GM19035 (cell line): Measurements from ENCODE around the gene AFDN.

Experiments
- ATAC-seq: cut with Tn5 transposase; IDR thresholded peaks from one replicate; pipeline ENCODE4 v1.9.1; 2021; ENCODE audit not compliant: unreplicated experiment

AFDN gene

DNA sequence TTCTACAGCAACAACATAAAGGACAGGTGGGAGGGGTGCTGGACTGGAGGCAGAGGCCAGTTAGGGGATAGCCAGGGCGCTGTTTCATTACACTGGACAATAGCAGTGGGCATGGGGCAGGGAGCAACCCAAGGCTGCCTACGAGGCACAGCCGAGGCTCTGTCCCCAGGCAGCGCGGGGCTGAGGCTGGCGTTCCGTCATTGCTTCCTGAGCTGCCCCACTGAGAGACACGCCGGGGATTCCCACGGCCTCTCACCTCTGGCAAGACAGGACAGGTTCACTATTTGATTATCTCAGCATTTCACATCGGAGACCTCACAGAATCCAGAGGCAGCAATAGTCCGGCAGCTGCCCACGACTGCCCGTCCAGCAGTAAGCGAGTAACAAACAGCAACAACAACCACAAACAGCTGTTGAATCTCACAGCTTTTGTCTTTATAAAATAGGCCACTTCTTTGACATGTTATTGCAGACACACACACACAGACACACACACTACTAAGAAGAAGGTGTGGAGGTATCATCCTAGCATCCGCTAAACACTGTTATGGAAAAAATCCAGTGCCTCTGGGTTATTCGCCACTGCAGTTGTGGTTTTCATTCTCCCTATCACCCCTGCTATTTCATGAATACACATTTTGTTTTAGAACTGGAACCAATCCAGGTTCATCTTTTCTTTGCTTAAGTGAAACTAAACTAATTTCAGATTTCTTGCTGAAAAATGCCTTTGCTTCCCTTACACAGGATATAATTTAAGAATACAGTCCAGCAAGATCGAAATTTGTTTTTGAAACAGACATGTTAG is 190.2 kb downstream of the AFDN start:
- ATAC-seq = no peak

DNA sequence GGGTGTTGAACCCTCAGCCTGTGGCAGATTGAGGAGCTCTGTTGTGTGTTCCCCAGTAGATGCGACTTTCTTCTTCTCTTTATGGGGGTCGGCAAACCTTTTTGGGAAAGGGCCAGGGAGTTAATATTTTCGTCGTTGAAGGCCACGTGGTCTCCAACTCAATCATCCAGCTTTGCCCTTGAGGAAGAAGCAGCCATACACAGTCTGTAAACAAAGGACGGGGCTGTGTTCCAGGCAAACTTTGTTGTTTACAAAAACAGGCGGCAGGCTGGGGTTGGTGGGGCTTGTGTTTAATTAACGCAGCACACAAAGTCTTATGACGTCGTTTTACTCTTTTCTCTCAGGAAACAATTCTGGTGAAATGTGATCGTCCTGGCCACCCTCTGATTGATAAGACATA is 190.9 kb downstream of the AFDN start:
- ATAC-seq = no peak

DNA sequence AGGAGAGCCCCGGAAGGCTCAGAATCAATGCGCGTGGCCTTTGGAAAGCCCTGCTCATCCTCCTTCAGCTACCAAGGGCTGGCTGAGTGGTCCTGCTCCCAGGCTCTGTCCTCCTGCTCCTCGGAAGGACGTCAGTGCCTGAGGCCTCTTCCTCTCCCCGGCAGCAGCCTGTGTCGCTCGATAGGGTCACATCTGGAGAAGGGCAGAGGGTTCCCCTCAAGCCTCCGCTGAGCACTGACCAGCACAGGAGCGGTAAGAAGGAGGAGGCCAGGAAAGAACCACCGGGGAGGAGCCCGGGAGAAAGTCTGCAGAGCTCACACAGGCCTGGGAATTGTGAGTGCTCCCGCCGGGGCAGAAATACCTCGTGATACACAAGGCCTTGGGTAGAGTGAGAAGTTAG is 192.0 kb downstream of the AFDN start:
- ATAC-seq = no peak

DNA sequence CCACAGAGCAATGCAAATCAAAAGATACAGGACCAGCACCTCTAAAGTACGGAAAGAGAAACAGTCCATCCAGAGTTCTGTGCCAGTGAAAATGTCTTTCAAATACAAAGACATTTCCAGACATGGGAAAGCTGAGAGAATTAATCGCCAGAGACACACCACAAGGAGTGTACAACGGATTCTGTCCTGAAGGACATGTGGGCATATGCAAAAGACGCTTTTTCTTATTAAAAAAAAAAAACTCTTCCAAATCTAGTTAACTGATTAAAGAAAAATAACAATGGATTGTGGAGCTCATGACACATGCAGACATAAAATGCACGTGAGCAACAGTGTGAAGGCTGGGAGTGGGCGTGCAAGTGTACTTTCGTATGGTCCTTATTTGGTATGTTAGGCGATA is 193.5 kb downstream of the AFDN start:
- no peak for ATAC-seq

DNA sequence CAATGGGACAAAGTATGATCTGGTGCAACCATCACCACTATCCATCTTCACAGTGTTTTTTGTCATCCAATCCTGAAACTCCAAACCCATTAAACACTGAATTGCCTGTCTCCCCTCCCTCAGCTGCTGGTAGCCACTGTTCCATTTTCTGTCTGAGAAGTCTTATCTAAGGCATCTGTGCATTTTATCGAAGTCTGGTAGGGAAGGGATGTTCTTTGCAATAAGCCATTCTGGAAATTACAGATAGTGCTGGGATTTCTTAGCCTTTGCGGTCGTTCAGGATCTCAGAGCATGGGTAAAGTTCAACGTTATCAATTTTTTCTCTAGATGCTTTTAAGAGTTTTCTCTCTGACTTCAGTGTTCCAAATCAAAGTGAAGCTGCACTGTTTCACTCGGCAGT is 194.9 kb downstream of the AFDN start:
- no peak for ATAC-seq
